ENCODE results near the gene PTPRM.

Gene PTPRM

DNA sequence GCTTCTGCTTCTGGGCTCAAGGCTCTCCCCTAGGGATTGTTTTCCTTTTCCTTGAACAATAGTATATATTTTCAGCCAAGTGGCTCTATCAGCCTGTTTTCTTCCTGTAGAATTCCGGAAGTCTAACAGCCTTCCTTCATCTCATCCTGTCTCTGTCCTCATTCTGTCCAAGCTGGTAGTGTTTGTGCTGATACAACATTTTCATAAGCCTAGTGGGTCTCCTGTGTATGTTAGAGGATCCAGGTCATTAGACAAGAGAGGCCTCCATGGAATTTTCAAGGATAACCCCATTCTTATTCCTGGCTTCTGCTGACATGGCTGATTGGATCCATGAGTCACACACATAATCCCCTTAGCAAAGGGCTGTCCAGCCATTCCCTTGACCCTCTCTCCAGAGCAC is 467.6 kb downstream of the PTPRM start:
- Histone ChIP-seq H3K79me2 (ENCODE audit: low read length) (no peaks in the 10 kb centered on the region), H3K4me3 (ENCODE audit: low read length) (no peak overlapping the region), H3K4me2 (ENCODE audit: low read depth, low read length) (no peak overlapping the region), H3K9me2 (replicated peaks; ENCODE audit: insufficient read depth, low read length) (no peaks in the 10 kb centered on the region), H3K36me3 (replicated peaks; ENCODE audit: insufficient read depth, low read length) (no peaks in the 10 kb centered on the region), H3K9ac (ENCODE audit: low read length) (no peak overlapping the region), H4K20me1 (ENCODE audit: insufficient read depth, low read length) (no peaks in the 10 kb centered on the region), H3K27me3 (replicated peaks; ENCODE audit: insufficient read depth, low read length) (no peaks in the 10 kb centered on the region), H3F3A (ENCODE audit: insufficient read depth, low read length) (no peaks in the 10 kb centered on the region), H3K27ac (ENCODE audit: low read length) (no peak overlapping the region), H3K9me3 (replicated peaks; ENCODE audit: insufficient read depth, low read length) (no peaks in the 10 kb centered on the region), H2AFZ (ENCODE audit: low read length) (no peak overlapping the region), H3K4me1 (ENCODE audit: low read length) (no peaks in the 10 kb centered on the region)
- TF ChIP-seq EZH2 (optimal IDR thresholded peaks at IDR 0.05; ENCODE audit: low read depth, low read length) = no peak
- TF ChIP-seq EZH2phosphoT487 (IDR thresholded peaks at IDR 0.05; ENCODE audit: low read length) = no peak
- no peak for TF ChIP-seq CTCF (IDR thresholded peaks at IDR 0.05; ENCODE audit: low read length)
- no peak for DNase-seq

- Histone ChIP-seq H3K36me3 (replicated peaks; ENCODE audit: insufficient read depth, low read length) (no peaks in the 10 kb centered on the region), H3K27me3 (replicated peaks; ENCODE audit: insufficient read depth, low read length) (no peaks in the 10 kb centered on the region), H2AFZ (ENCODE audit: low read length) (no peak overlapping the region), H4K20me1 (ENCODE audit: insufficient read depth, low read length) (no peaks in the 10 kb centered on the region), H3K4me2 (ENCODE audit: low read depth, low read length) (no peak overlapping the region), H3F3A (ENCODE audit: insufficient read depth, low read length) (no peaks in the 10 kb centered on the region), H3K79me2 (ENCODE audit: low read length) (no peaks in the 10 kb centered on the region), H3K9me2 (replicated peaks; ENCODE audit: insufficient read depth, low read length) (no peaks in the 10 kb centered on the region), H3K4me3 (ENCODE audit: low read length) (no peak overlapping the region), H3K9me3 (replicated peaks; ENCODE audit: insufficient read depth, low read length) (no peaks in the 10 kb centered on the region), H3K4me1 (ENCODE audit: low read length) (no peaks in the 10 kb centered on the region), H3K9ac (ENCODE audit: low read length) (no peak overlapping the region), H3K27ac (ENCODE audit: low read length) (no peak overlapping the region)
- no peak for DNase-seq
- TF ChIP-seq CTCF (IDR thresholded peaks at IDR 0.05; ENCODE audit: low read length) = no peak
- TF ChIP-seq EZH2phosphoT487 (IDR thresholded peaks at IDR 0.05; ENCODE audit: low read length) = no peak
- TF ChIP-seq EZH2 (optimal IDR thresholded peaks at IDR 0.05; ENCODE audit: low read depth, low read length) = no peak
Measured at GRCh38 chr18:8036551-8036950, 469.4 kb downstream of the PTPRM start.

DNA sequence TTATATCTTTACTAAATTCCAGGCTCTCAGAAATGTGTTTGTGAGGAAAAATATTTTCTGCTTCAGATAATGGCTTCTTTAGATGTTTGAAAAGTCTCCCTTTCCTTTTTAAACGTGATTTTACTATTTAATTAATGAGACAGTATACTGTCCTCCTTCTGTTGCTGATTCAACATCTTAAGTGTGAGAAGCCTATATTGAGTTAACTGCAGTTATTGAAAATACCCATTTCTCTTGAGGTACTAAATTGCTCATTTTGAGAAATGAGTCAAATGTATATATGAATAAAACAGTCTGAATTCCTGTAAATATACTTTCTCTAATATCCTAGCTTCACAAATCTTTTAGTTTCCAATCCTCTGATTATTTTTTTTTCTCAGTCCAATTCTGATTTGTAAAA is 470.2 kb downstream of the PTPRM start:
- Histone ChIP-seq H3K9me2 (replicated peaks; ENCODE audit: insufficient read depth, low read length) (no peaks in the 10 kb centered on the region), H3K27ac (ENCODE audit: low read length) (no peak overlapping the region), H3K9ac (ENCODE audit: low read length) (no peak overlapping the region), H3K4me1 (ENCODE audit: low read length) (no peaks in the 10 kb centered on the region), H3K27me3 (replicated peaks; ENCODE audit: insufficient read depth, low read length) (no peaks in the 10 kb centered on the region), H3K4me2 (ENCODE audit: low read depth, low read length) (no peak overlapping the region), H3K79me2 (ENCODE audit: low read length) (no peaks in the 10 kb centered on the region), H3K4me3 (ENCODE audit: low read length) (no peak overlapping the region), H3K9me3 (replicated peaks; ENCODE audit: insufficient read depth, low read length) (no peaks in the 10 kb centered on the region), H4K20me1 (ENCODE audit: insufficient read depth, low read length) (no peaks in the 10 kb centered on the region), H3F3A (ENCODE audit: insufficient read depth, low read length) (no peaks in the 10 kb centered on the region), H2AFZ (ENCODE audit: low read length) (no peak overlapping the region), H3K36me3 (replicated peaks; ENCODE audit: insufficient read depth, low read length) (no peaks in the 10 kb centered on the region)
- TF ChIP-seq EZH2 (optimal IDR thresholded peaks at IDR 0.05; ENCODE audit: low read depth, low read length) = no peak
- no peak for TF ChIP-seq EZH2phosphoT487 (IDR thresholded peaks at IDR 0.05; ENCODE audit: low read length)
- no peak for TF ChIP-seq CTCF (IDR thresholded peaks at IDR 0.05; ENCODE audit: low read length)
- no peak for DNase-seq
